Esophagus squamous epithelium (tissue), 4 donors: ENCODE data around the gene TMEM140.

ENCODE experiments used
- CTCF ChIP-seq, 6 experiments: fragments of 450-650 bp in 4 of 6; fragments of 200-600 bp in 2 of 6; sonication (generic) in 2 of 6; IDR thresholded peaks; one replicate each; pipeline ENCODE4 v1.5.1; 2016 to 2019; ENCODE audit warnings: antibody characterized with exemption in 6 of 6, mild to moderate bottlenecking in 4 of 6, moderate library complexity in 4 of 6
- POLR2A ChIP-seq, 4 donors: fragments of 450-650 bp; IDR thresholded peaks; one replicate each; pipeline ENCODE4 v1.6.1; 2017; ENCODE audit warnings: antibody characterized with exemption in 4 of 4, mild to moderate bottlenecking in 4 of 4, moderate library complexity in 3 of 4

- TF ChIP-seq CTCF (IDR thresholded peaks at IDR 0.05), result no peak
- TF ChIP-seq POLR2A (IDR thresholded peaks at IDR 0.05), result no peak
These were observed 63.0 kb downstream of the TMEM140 start for GRCh38 chr7:135210888-135211178.
